Vagina (tissue), 2 donors: Measurements from ENCODE around the gene FN1. TPM values are rescaled to one million over a fixed set of nuclear protein-coding genes. Genes with fewer than 3 reads are reported as not detected.

Experiments
- DNase-seq, 2 donors: peaks; one replicate each; pipeline ENCODE4 v3.0.0-alpha.2; 2017; ENCODE audit errors: extremely low spot score in 2 of 2
- H3K27ac ChIP-seq: fragments of 200-600 bp; sonication (generic); one replicate; pipeline ENCODE4 v1.5.1; 2019
- H3K27me3 ChIP-seq: fragments of 200-600 bp; sonication (generic); one replicate; pipeline ENCODE4 v1.5.1; 2019
- H3K36me3 ChIP-seq, 2 donors: fragments of 200-600 bp; sonication (generic); one replicate each; pipeline ENCODE4 v1.5.1; 2017 to 2019
- H3K4me1 ChIP-seq: fragments of 200-600 bp; sonication (generic); one replicate; pipeline ENCODE4 v1.5.1; 2019
- H3K4me3 ChIP-seq, 2 donors: fragments of 200-600 bp; sonication (generic); 1 replicate in 1 of 2; 2 replicates in 1 of 2; pipeline ENCODE4 v1.5.1; 2016 to 2019
- H3K9me3 ChIP-seq: fragments of 200-600 bp; sonication (generic); one replicate; pipeline ENCODE4 v1.5.1; 2019
- CTCF ChIP-seq, 3 experiments: fragments of 450-650 bp in 2 of 3; fragments of 200-600 bp in 1 of 3; sonication (generic) in 1 of 3; IDR thresholded peaks; one replicate each; pipeline ENCODE4 v1.5.1; 2017 to 2019; ENCODE audit warnings: antibody characterized with exemption in 3 of 3, mild to moderate bottlenecking in 2 of 3, moderate library complexity in 2 of 3
- POLR2A ChIP-seq, 2 donors: fragments of 450-650 bp; IDR thresholded peaks; one replicate each; pipeline ENCODE4 v1.6.1; 2017; ENCODE audit warnings: antibody characterized with exemption in 2 of 2, mild to moderate bottlenecking in 2 of 2, moderate library complexity in 2 of 2
- POLR2AphosphoS5 ChIP-seq, 2 donors: sonication (generic); formaldehyde crosslinking; IDR thresholded peaks; one replicate each; pipeline ENCODE4 v1.9.0; 2017; ENCODE audit warnings: antibody characterized with exemption in 2 of 2, mild to moderate bottlenecking in 2 of 2, low read depth in 1 of 2; ENCODE audit not compliant: insufficient read depth in 1 of 2
- intact Hi-C: fragments of 100-400 bp; cut with DNase I; formaldehyde crosslinking; loops from one replicate; pipeline ENCODE4 v1.15.1; 2023
- total RNA-seq: library from RNA; depleted of rRNA; stranded (reverse); fragments of >200 nt; gene quantifications from one replicate; pipeline ENCODE4 v1.2.3, GENCODE V29; 2016

FN1 gene
- total RNA-seq, 1 donor from 2014 or later: 292 TPM

- H3K9me3 ChIP-seq: no peaks in the 10 kb centered on the region
- no peaks in the 10 kb centered on the region for H3K27me3 ChIP-seq
- TF ChIP-seq POLR2A (IDR thresholded peaks at IDR 0.05) (no peak), POLR2AphosphoS5 (IDR thresholded peaks at IDR 0.05; ENCODE audit: insufficient read depth in 1 of 2, low read depth in 1 of 2) (no peak), CTCF (IDR thresholded peaks at IDR 0.05) (no peak)
- intact Hi-C loops: no loop called here
- peaks cover 0 to 36% of the 10 kb centered on the region in 2 donors for H3K36me3 ChIP-seq
- H3K4me3 ChIP-seq: no peak overlapping the region
- no peak overlapping the region for H3K27ac ChIP-seq
- H3K4me1 ChIP-seq: no peaks in the 10 kb centered on the region
- DNase-seq: no peak
These were observed 44.3 kb downstream of the FN1 start for GRCh38 chr2:215391531-215391930.

DNA sequence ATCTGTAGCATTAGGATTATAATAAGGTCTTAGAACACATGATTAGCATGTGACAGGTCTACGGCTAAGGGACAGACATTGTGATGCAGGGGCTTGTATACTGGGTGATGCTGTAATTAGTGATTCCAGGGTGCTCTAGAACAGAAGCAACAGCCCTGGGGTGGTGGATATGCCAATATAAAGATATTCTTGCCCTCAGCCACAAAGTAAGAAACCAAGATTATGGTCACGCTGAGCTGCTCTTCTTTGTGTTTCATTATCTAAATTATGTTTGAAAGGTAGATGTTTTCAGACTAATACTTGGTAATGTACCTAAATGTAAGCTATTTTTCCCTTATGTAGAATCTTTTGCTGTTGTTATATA is 45.3 kb downstream of the FN1 start:
- H3K27me3 ChIP-seq: no peaks in the 10 kb centered on the region
- H3K4me3 ChIP-seq: no peak overlapping the region
- TF ChIP-seq POLR2AphosphoS5 (IDR thresholded peaks at IDR 0.05; ENCODE audit: insufficient read depth in 1 of 2, low read depth in 1 of 2) (no peak), CTCF (IDR thresholded peaks at IDR 0.05) (no peak), POLR2A (IDR thresholded peaks at IDR 0.05) (no peak)
- H3K36me3 ChIP-seq: peaks cover 0 to 36% of the 10 kb centered on the region in 2 donors
- H3K4me1 ChIP-seq: no peaks in the 10 kb centered on the region
- H3K27ac ChIP-seq: no peak overlapping the region
- intact Hi-C loops: no loop called here
- DNase-seq: no peak
- no peaks in the 10 kb centered on the region for H3K9me3 ChIP-seq

GRCh38 chr2:215388002-215388728 is 47.7 kb downstream of the FN1 start:
- H3K4me1 ChIP-seq: no peaks in the 10 kb centered on the region
- peaks cover 0 to 44% of the 10 kb centered on the region in 2 donors for H3K36me3 ChIP-seq
- intact Hi-C loops: no loop called here
- H3K27me3 ChIP-seq: no peaks in the 10 kb centered on the region
- H3K9me3 ChIP-seq: no peaks in the 10 kb centered on the region
- TF ChIP-seq CTCF (IDR thresholded peaks at IDR 0.05) (no peak), POLR2A (IDR thresholded peaks at IDR 0.05) (no peak), POLR2AphosphoS5 (IDR thresholded peaks at IDR 0.05; ENCODE audit: insufficient read depth in 1 of 2, low read depth in 1 of 2) (no peak)
- H3K4me3 ChIP-seq: no peak overlapping the region
- no peak overlapping the region for H3K27ac ChIP-seq
- DNase-seq: no peak

GRCh38 chr2:215386566-215386965 is 49.3 kb downstream of the FN1 start:
- intact Hi-C loops: no loop called here
- H3K4me3 ChIP-seq: no peak overlapping the region
- no peak for DNase-seq
- H3K27ac ChIP-seq: no peak overlapping the region
- no peaks in the 10 kb centered on the region for H3K4me1 ChIP-seq
- no peaks in the 10 kb centered on the region for H3K27me3 ChIP-seq
- no peaks in the 10 kb centered on the region for H3K9me3 ChIP-seq
- TF ChIP-seq CTCF (IDR thresholded peaks at IDR 0.05): no peak
- no peak for TF ChIP-seq POLR2A (IDR thresholded peaks at IDR 0.05)
- TF ChIP-seq POLR2AphosphoS5 (IDR thresholded peaks at IDR 0.05; ENCODE audit: insufficient read depth in 1 of 2, low read depth in 1 of 2): no peak
- H3K36me3 ChIP-seq: peaks cover 0 to 47% of the 10 kb centered on the region in 2 donors

- no peak for TF ChIP-seq POLR2A (IDR thresholded peaks at IDR 0.05)
- no peak for TF ChIP-seq CTCF (IDR thresholded peaks at IDR 0.05)
- TF ChIP-seq POLR2AphosphoS5 (IDR thresholded peaks at IDR 0.05; ENCODE audit: insufficient read depth in 1 of 2, low read depth in 1 of 2): no peak
- Histone ChIP-seq H3K9me3 (no peaks in the 10 kb centered on the region), H3K36me3 (peaks cover 0 to 42% of the 10 kb centered on the region in 2 donors), H3K27ac (no peak overlapping the region), H3K27me3 (no peaks in the 10 kb centered on the region), H3K4me3 (no peak overlapping the region), H3K4me1 (no peaks in the 10 kb centered on the region)
- DNase-seq: no peak
- intact Hi-C loops: no loop called here
These were observed 51.2 kb downstream of the FN1 start for GRCh38 chr2:215384710-215385109.
